ENCODE results near the gene CIP2A.
"Not testable (repeated sequence)": the region's sequence is repeated elsewhere in the genome, so short reads cannot be mapped to it uniquely, and the experiment has no call there.

CIP2A gene

DNA sequence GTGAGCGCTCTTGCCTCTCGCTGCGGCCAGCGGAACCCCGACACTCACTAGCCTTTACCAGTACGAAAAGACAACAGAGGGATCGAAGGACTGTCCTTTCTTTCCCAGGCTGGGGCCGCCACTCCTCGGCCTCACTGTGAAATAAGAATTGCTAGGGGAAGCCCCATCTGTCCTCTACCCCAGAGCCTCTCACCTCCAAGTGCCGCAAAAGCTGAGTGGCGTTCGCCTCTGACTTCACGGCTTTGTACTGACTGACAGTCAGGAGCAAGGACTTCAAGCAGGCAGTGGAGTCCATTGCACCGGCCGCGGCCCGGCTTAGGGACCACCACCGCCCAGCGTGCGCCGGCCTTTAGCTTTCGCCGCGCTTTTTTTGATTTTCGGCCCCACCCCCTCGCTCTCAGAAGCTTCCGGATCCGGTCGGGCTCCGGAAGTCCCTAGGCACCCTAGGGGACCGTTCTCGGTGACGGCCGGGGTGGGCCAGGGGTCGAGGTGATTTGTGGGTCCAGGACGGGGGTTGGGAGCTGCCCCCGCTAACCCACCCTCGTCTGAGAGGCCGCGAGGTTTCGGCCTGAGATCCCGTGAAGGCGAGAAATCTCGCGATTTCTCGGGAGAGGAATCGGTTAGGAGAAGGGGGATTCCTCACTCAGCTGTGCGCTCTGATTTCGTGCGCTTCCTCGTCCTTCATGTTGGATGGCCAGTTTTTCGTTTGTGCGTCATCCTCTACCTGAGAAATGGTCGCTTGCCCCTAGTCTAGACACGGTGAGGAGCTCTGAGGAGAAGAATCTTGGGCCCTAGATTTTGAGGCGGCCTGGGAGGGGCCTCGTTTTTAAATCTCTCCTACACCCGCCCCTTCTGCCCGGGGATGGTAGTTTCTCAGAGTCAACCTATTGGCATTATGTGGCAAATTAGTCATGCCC is at the start of gene CIP2A, which contains the start of gene DZIP3:
CIP2A (minus strand) TSS at position 358 of the 917 bp plus-strand sequence; CDS start at position 295, 63 bp downstream.
DZIP3 (plus strand) TSS at position 642 of the 917 bp plus-strand sequence. CDS start 15,685 bp downstream, outside the sequence.
- peak; percentile 99 for DNase-seq

DNA sequence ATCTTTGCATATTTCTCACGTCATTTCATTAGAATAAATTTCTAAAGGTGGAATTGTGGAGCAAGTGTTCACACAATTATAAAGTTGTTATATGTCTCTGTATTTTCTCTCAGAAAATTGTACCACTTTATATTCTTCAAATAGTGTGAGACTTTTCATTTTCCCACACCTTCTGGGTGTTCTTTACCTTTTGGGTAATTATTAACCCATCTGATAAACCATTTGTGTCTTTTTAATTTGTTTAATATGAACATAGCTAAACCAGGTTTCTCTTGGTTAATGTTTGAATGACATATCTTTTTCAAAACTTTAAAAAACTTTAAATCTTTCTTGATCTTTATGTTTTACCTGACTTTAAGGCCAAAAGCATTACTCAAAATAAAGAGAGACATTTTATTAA is 40.7 kb upstream of the CIP2A start:
- no peak for DNase-seq

DNA sequence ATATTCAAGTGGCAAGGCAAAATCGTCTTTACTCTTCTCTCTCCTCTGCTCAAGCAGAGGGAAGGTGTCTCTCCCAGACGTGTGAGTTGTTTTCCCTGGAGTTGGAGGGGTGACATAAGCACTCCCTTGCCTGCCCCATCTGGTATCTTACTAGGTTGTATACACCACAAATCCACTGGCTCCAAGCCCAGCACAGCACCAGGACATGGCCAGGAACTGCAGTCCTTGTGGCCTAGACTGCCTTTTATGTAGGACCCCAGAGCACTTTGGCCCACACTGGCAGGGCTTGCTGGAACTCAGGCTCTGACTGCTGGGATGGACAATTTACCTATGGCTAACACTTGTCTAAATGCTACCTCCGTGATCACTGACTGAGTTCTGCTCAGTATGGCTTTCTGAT is 34.3 kb upstream of the CIP2A start:
- peak; percentile 2 for DNase-seq

DNA sequence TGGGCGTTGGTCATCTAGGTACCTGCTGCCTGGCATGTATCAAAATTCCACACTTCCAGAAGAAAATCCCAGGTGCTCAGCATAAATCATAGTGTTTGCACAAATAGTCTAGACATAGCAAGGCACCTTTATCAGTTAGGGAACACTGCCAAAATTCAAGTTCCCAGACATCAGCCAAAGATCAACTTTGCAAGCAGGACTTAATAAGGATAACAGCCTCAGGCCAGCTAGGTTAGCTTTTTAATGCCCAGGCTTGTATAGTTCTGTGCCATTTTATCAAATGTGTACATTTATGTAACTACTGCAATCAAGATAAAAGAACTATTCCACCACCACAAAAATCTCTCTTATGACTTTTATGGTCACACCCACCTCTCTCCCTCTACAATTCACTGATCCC is 31.0 kb upstream of the CIP2A start:
- no peak for DNase-seq

DNA sequence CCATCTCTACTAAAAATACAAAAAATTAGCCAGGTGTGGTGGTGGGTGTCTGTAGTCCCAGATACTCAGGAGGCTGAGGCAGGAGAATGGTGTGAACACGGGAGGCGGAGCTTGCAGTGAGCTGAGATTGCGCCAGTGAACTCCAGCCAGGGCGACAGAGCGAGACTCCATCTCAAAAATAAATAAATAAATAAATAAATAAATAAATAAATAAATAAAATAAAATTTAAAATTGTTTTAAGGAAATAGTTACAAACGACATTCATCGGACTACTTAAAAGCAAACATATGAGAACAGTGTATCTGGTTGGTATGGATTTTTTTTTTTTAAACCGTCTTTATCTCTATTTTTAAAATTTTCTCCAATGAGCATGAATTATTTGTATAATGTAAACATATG is 26.9 kb upstream of the CIP2A start:
- not testable (repeated sequence) for DNase-seq

DNA sequence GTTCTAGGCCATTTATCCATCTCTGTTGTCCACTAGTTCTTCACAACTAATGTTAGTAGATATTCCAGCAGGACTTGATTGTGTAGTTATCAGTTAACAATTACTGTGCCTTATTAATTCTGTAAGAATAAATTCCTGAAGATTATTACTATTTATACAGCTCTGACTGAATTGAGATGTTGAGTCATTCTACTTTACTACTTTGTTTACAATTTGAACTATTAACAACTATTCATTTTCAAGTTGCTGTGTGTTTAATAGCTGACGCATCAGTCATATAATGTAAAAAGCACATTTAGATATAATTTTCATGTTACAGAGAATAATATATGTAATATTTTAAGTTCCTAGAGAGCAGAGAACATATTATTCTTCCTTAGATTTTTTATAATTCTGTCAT is 21.4 kb upstream of the CIP2A start:
- DNase-seq = no peak

DNA sequence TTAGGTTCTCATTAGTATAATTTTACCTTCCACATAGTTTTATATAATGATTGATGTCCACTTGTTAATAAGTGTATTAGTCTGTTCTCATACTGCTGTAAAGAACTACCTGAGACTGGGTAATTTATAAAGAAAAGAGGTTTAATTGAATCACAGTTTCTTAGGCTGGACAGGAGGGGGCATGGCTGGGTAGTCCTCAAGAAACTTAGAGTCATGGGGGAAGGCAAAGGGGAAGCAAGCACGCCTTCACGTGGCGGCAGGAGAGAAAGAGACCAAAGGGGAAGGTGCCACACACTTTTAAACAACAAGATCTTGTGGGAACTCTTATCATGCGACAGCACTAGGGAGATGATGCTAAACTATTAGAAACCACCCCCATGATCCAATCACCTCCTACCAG is 19.5 kb upstream of the CIP2A start:
- no peak for DNase-seq

DNA sequence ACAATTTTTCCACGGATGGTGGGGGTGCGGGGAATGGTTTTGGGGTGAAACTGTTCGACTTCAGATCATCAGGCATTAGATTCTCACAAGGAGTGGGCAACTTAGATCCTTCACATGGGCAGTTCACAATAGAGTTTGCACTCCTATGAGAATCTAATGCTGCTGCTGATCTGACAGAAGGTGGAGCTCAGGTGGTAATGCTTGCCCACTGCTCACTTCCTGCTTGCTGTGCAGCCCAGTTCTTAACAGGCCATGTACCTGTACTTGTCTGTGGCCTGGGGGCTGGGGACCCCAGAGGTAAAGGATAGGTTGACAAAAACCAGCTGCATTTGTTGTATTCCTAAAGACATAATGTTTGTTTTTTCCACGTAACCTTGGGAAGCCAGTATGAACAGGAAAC is 16.3 kb upstream of the CIP2A start:
- no peak for DNase-seq

DNA sequence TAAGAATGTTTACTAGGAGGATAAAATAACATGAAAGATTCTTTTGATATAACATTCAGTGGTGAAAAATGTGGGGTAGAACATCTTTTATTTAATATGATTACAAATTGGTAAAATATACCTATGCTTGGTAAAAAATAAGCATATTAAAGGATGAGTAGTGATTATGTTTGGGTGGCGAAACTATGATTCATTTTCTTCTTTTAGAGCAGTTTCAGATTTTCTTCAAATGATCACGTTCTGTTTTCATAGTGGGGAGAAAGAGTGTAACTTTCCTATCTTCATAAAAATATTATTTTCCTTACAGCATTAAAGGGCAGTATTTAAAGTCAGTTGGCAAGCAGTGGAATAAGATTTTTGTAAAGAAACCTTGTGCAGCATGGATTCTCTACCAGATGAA is 15.8 kb upstream of the CIP2A start:
- no peak for DNase-seq

DNA sequence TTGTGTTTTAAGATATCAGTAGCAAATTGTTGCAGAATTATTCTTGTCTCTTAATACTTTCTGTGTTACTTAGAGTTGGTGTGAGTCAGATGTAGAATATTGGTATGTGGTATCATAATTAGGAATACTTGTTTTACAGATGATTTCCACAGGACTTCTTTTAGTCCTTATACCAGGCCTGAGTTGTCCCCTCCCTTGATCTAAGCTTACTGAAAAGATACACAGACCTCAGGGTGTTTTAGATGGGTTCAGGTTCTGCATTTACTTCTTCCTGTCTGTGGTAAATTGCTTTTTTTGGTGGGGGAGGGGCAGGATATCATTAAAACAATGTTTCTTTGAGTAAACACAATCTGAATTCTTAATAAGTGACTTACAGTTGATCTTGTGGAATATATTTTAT is 14.5 kb upstream of the CIP2A start:
- no peak for DNase-seq

DNA sequence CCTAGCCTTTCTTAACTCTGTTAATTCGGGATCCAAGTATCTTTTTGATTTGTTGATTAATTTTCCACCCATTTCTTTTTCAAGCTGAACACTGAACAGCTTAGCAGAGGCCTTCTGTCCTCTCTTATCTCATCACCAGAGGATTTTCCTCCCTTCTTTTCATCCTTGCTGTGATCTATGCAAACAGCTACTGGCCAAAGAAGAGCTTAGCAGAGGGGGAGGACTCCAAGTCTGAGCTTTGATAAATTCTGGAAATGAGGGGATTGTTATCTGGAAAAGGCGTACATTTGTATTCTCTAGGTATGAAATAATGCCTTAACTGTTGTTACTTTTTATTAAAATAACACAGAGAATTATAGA is 13.7 kb upstream of the CIP2A start:
- DNase-seq = no peak

DNA sequence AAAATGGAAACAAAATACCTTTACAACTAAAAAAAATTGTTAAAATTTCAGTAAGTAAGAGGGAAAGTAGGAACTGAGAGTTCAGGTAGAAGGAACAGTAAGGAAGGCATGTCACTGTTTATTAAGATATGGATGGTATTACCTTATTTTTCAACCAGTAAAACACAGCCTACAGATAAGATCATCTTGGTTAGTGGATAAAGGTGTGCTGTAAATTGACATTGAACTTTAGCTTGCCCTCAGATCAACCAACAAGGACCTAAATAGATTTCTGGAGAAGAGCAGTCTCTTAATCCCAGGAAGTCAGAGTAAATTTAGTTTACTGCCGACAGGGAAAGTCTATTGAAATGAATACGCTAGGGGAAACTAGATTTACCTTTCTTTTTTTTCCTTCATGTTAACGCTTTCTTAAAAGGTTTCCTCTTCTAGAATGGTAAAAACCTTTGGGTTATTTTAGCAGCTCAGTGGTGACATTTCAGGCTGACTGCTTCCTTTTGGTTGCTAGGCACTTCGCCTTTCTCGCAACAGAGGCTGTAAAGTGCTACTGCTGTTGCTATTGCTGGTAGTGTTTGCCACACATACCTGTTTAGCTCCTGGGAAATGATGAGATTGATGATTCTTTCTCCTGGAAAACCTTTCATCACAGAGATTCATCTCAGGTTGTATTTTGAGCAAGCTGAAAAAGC is 13.2 kb upstream of the CIP2A start:
- DNase-seq = no peak

DNA sequence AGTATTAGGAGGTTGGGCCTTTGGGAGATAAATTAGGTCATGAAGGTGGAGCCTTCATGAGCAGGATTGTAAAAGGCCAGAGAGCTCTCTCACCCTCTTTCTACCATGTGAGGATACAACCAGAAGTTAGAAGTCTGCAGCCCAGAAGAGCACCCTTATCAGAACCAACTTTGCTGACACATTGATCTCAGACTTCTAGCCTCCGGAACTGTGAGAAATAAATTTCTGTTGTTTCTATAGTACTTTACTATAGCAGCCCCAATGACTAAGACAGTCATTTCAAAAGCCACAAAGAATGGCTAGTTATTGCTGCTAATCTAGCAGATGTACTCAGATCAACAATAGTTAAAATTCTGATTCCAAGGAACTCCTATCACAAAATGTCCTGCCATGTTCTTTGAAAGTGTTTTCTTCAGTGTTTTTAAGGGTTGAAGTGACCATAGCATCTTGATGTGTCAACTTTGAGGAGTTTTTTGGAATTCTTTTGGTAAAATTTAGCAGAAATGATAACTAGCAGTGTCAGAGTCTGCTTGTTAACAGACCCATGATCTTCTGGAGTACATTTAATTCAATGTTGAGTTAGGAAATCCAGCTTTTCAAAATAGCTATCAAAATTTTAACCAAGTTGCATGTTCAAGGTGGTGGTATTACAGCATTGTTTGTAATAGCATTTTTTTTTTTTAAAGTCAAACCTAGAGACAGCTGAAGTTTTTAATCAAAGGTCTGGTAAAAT is 10.6 kb upstream of the CIP2A start:
- no peak for DNase-seq

DNA sequence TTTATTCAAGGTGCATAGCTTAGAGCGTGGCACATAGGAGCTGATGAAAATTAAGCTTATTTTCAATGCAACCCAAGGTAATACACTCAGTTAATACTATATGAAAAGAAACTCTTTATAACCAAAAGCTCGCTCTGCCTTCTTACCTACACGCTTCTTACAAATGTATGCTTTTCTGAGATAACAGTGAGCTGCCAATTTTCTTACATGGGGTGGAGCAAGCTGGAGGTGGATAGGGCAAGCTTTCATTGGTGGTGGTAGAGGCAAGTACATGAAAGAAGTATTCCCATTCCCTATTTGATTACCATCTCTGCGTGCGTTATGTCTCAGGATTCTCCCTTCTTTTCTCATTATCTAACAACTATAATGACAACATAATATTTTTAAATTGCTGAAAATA is 9.1 kb upstream of the CIP2A start:
- DNase-seq = no peak

DNA sequence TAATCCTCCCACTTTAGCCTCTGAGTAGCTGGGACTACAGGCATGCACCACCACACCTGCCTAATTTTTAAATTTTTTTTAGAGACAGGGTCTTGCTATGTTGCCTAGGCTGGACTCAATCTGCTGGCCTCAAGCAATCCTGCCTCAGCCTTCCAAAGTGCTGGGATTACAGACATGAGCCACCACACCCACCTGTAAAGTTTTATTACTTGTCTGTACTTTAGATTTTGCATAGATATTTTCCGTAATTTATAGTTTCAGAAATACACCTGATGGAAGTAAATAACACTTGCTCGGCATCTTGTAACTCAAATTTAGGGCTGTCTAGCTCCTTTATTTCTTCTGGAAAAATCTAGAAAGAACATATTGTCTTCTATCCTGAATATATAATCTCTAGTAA is 6.1 kb upstream of the CIP2A start:
- DNase-seq = no peak

DNA sequence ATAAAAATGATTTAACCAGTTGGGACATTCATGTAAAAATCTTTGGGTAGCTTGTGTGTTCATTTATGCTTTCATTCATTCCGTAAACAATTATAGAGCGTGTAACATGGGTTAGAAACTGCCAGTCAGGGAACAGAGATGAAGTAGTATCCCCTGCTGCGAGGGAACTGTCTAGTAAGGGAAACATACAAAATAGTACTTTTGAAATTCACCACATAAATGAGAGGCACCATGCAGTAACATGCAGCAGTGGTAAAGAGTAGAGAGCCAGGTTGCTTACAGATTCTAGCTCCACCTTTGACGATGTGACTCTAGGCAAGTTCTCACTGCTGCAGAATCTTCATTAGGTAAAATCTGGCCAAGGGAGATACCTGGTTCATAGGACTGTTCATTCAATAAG is 1.2 kb upstream of the CIP2A start:
- no peak for DNase-seq

DNA sequence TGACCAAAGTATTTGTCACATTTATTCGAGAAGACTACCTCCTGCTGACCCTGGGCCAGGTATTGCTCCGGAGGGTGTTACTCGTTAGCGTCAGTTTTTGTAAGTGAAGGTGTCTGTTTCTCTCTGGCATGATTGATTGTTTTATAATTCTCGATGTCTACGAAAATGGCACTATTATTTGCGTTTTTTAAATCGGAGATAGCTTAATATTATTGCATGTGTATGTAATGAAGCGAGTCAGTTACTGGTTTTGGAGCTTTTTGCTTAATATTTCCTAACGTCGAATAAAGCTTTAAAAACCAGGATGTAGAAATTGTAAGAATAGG is 723 bp upstream of the CIP2A start:
- DNase-seq = no peak

DNA sequence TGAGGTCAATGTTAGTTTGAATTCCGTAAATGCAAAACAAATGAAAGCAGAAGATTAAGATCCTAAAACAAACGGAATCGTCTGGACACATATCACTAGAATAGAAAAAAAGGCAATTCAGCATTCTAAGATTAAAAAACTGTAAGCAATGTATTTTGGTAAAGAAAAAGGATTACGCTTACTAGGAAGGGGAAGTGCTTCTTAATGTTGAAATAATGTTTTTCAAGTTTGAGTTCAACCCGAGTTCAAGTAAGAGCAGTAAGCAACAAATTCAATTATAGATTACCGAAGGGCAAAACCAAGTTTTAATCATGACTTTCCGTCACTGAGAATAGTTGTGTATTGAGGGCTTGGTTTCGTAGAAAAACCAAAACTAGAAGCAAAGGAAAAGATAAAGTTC is 637 bp downstream of the CIP2A start:
- DNase-seq = no peak

DNA sequence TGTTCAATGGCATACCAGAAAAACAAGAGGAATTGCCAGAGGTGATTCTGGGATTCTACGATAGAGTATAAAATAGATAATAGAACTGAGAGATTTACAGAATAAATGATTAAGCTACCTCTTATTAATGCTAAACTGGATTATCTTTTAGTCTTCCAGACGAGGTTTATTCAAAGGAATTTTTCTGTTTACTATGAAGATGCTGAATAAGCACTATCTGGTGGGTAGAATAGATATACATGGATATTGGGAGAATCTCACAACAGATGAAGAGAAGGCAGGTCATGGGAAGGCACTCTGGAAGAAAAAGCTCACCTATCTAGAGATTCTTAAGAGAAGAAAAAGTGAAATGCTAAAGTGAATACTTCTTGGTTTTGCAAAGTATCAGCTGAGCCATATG is 11.2 kb downstream of the CIP2A start:
- no peak for DNase-seq

DNA sequence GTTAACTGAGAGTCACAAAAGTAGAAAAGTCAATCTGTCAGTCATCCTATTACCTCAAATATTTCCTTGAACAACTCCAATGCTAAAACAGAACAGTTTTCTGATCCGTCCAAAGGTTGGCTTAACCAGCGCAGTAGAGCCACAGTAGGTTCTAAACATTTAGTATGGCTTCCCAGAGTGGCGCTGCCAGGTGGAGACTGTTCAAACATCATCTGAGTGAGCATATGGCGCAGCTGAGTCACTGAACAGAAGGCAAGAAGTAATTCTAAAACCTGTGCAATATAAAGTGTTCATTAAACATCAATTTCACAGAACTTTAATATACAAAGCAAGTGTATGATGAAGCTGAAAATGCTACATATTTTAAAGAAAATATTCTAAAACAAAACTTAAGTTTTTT is 19.9 kb downstream of the CIP2A start:
- peak; percentile 3 for DNase-seq

DNA sequence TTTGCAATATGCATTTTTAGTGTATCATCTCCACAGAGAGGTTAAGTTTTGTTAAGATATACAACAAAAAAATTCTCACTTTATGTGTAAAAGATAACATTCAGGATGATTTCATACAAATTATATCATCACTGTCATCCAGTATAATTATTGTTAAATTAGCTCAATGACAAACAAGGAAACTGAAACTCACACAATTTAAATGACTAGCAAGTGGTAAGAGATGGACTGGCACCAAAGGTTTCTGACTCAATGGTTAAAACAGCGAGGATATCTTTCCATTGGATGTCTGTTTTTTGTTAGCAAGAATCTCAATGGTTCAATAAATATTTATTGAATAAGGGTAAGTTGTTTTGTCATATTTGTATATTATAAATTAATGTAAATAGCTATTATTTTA is 22.6 kb downstream of the CIP2A start:
- DNase-seq = no peak

DNA sequence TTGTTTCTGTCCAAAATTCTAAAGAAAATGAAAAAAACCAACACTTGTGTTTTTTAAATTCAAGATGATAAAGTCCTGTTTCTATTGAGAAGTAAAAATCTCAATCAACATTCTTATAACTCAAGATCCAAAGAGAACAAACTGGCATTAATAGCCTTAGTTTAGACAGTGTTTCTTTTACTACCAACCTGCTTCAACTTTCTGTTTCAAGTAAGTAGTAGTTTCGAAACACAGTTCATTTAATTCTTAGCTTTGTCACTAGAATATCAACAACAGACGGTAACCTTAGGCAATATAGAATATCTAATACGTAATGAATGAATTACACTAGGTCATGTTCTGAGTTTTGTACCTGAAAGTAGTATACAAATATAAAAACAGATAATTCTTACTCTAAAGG is 23.7 kb downstream of the CIP2A start:
- DNase-seq = no peak

DNA sequence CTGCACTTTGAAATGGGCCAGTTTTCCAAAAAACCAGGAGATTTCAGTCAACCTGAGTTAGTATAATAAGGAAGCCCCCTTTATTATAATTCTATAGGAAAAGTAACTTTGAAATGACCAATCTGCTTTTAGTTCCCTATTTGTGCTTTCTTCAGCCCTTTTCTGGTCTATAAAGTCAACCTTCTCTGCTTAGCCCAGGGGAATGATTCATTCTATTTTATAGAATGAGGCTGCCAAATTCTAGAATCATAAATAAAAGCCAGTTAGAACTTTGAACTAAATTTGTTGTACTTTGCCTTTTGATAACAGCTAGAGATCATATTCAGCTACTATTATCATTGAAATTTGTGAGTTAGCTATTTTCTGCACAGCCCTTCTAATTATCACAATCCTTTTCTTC is 24.7 kb downstream of the CIP2A start:
- no peak for DNase-seq

DNA sequence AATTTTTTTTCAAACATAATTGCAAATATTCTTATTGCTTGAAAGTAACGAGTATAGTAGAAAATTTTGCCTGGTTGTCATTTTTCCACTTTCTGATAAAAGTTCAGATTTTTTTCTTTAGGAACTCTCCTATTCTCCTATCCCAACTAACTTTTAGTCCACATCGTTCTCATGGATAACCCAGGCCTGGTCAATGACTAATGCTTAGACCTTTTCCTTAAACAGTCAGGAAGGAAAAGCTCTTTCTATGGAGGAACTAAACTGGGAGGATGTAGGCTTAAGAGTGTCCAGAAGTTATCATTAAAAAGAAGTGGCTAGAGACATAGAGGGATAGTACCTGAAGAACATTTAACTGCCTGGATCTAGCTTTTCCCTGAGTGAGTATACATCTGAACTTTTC is 26.7 kb downstream of the CIP2A start:
- DNase-seq = no peak

All from NCI-H2171 (cell line).